GM12878 (cell line): ENCODE data around the gene FOXK1. TPM values are rescaled to one million over a fixed set of nuclear protein-coding genes. Genes with fewer than 3 reads are reported as not detected.

Experiments
- ATAC-seq: fragments of 200-7000 bp; cut with Tn5 transposase; 3 replicates; pipeline ENCODE4 v1.9.1; 2020; ENCODE audit warnings: mild to moderate bottlenecking, moderate library complexity
- BruUV-seq: library from RNA; stranded (reverse); fragments of 400-500 nt; replicated peaks from 2 replicates; lab custom pipeline; 2021; lab: Mats Ljungman, UMichigan
- CTCF ChIA-PET: fragments of 300-600 bp; sonication (Branson Sonifier 250); formaldehyde crosslinking; extraction: SDS; loops from one replicate; lab custom pipeline; 2021; ENCODE audit warnings: inconsistent platforms; lab: Yijun Ruan, JAX
- POLR2A ChIA-PET: fragments of 350-600 bp; formaldehyde crosslinking; extraction: SDS; loops from one replicate; lab custom pipeline; 2021; ENCODE audit warnings: inconsistent platforms; lab: Charles Lee
- RAD21 ChIA-PET: fragments of 300-600 bp; sonication (Branson Sonifier 250); formaldehyde crosslinking; loops from one replicate; lab custom pipeline; 2023; ENCODE audit warnings: antibody characterized with exemption; ENCODE audit not compliant: unreplicated experiment; lab: Charles Lee
- SMC1A ChIA-PET: fragments of 300-600 bp; sonication (Branson Sonifier 250); formaldehyde crosslinking; loops from one replicate; lab custom pipeline; 2023; ENCODE audit not compliant: unreplicated experiment, uncharacterized antibody; lab: Charles Lee
- DNase-seq: peaks from one replicate; pipeline ENCODE4 v3.0.0-alpha.2; 2011; ENCODE audit warnings: low read depth, low spot score
- FAIRE-seq: peaks from 3 replicates; lab custom pipeline; 2011; peaks lifted over from hg19 to GRCh38; lab: Jason Lieb, UNC
- H2AFZ ChIP-seq: 2 replicates; pipeline ENCODE4 v1.6.0; 2011; ENCODE audit warnings: low read depth, low read length, control low read depth; ENCODE audit not compliant: control insufficient read depth
- H3K27ac ChIP-seq: 2 replicates; pipeline ENCODE4 v1.5.1; 2011; ENCODE audit warnings: control low read depth; ENCODE audit not compliant: control insufficient read depth, insufficient read depth
- H3K27me3 ChIP-seq, 2 experiments: replicated peaks in 1 of 2; 2 replicates each; pipeline versions ENCODE4 v1.6.0 to v1.6.1; 2011; ENCODE audit warnings: low read length in 1 of 2; ENCODE audit not compliant: control insufficient read depth in 2 of 2, insufficient read depth in 2 of 2
- H3K36me3 ChIP-seq, 2 experiments: 2 replicates each; pipeline ENCODE4 v1.5.1; 2011; ENCODE audit warnings: low read length in 1 of 2; ENCODE audit not compliant: control insufficient read depth in 2 of 2, insufficient read depth in 2 of 2
- H3K4me1 ChIP-seq: 2 replicates; pipeline ENCODE4 v1.6.1; 2011; ENCODE audit warnings: mild to moderate bottlenecking, low read length, moderate library complexity, mixed read lengths; ENCODE audit not compliant: control insufficient read depth, insufficient read depth
- H3K4me2 ChIP-seq: 2 replicates; pipeline ENCODE4 v1.6.0; 2011; ENCODE audit warnings: control low read depth; ENCODE audit not compliant: control insufficient read depth, insufficient read depth
- H3K4me3 ChIP-seq: fragments of 200-600 bp; sonication (generic); 2 replicates; pipeline ENCODE4 v1.5.1; 2016
- H3K79me2 ChIP-seq: 2 replicates; pipeline ENCODE4 v1.6.0; 2011; ENCODE audit warnings: low read length; ENCODE audit not compliant: control insufficient read depth, insufficient read depth
- H3K9ac ChIP-seq: 2 replicates; pipeline ENCODE4 v1.8.0; 2011; ENCODE audit warnings: low read length, control low read depth, mixed read lengths; ENCODE audit not compliant: control insufficient read depth, insufficient read depth
- H3K9me3 ChIP-seq: replicated peaks from 3 replicates; pipeline ENCODE4 v1.5.1; 2011; ENCODE audit warnings: mild to moderate bottlenecking, low read length; ENCODE audit not compliant: control insufficient read depth, insufficient read depth
- H4K20me1 ChIP-seq: 2 replicates; pipeline ENCODE4 v1.6.0; 2011; ENCODE audit not compliant: control insufficient read depth, insufficient read depth
- CREB1 ChIP-seq: IDR thresholded peaks from 2 replicates; pipeline ENCODE4 v1.6.1; 2012; ENCODE audit warnings: low read depth, mild to moderate bottlenecking, inconsistent platforms
- EGR1 ChIP-seq, 2 experiments: IDR thresholded peaks; 1 replicate in 1 of 2; 2 replicates in 1 of 2; pipeline ENCODE4 v1.6.1; 2011 to 2012; ENCODE audit warnings: low read depth in 2 of 2, low read length in 2 of 2, borderline replicate concordance in 1 of 2, mild to moderate bottlenecking in 1 of 2, moderate library complexity in 1 of 2
- ELK1 ChIP-seq: IDR thresholded peaks from 2 replicates; pipeline ENCODE4 v1.6.1; 2012; ENCODE audit warnings: low read depth, low read length, improper control_type of control experiment
- HDGF ChIP-seq: fragments of 450-650 bp; IDR thresholded peaks from 2 replicates; pipeline ENCODE4 v1.6.1; 2016; ENCODE audit warnings: antibody characterized with exemption
- PKNOX1 ChIP-seq: fragments of 450-650 bp; IDR thresholded peaks from 2 replicates; pipeline ENCODE4 v1.6.1; 2016; ENCODE audit warnings: mild to moderate bottlenecking
- RAD51 ChIP-seq: fragments of 450-650 bp; IDR thresholded peaks from 2 replicates; pipeline ENCODE4 v1.6.1; 2016; ENCODE audit warnings: moderate library complexity, mild to moderate bottlenecking, inconsistent platforms
- RBBP5 ChIP-seq: fragments of 200-600 bp; sonication (generic); conservative IDR thresholded peaks from 2 replicates; pipeline ENCODE4 v1.6.1; 2016
- RELA ChIP-seq: fragments of 450-650 bp; IDR thresholded peaks from 2 replicates; pipeline ENCODE4 v1.8.0; 2014; ENCODE audit warnings: borderline replicate concordance; ENCODE audit not compliant: partially characterized antibody
- ZNF687 ChIP-seq: fragments of 450-650 bp; IDR thresholded peaks from 2 replicates; pipeline ENCODE4 v1.6.1; 2017; ENCODE audit warnings: mild to moderate bottlenecking, moderate library complexity
- WGBS: methylation state at CpG from one replicate; pipeline ENCODE4 v1.1.6; 2016; ENCODE audit warnings: low lambda C conversion rate; ENCODE audit not compliant: insufficient replicate concordance, insufficient coverage; ENCODE audit errors: missing lambda C conversion rate; 5-methylcytosine and 5-hydroxymethylcytosine counted together
- in situ Hi-C: fragments of 300-500 bp; cut with MboI; formaldehyde crosslinking; loops from 9 replicates; pipeline ENCODE4 v1.14.3; 2018; ENCODE audit warnings: mixed read lengths
- intact Hi-C: fragments of 100-400 bp; cut with micrococcal nuclease; formaldehyde crosslinking; loops from one replicate; pipeline ENCODE4 v1.14.2; 2022; ENCODE audit not compliant: unreplicated experiment
- polyA plus RNA-seq, 11 experiments: library from polyadenylated mRNA; depleted of rRNA in 4 of 11; unstranded in 6 of 11; stranded (reverse) in 5 of 11; fragments of >200 nt; fragmentation: Nextera tagmentation in 4 of 11; fragmentation: Illumina TruSeq in 1 of 11; extraction: Ambion mirVana in 4 of 11; extraction: Trizol in 1 of 11; gene quantifications; 1 replicate in 1 of 11; 2 replicates in 10 of 11; pipeline versions ENCODE4 v1.2.1 to v1.2.3, GENCODE V29; 2011 to 2016; ENCODE audit warnings: inconsistent platforms in 2 of 11, missing spikeins in 2 of 11, low read depth in 1 of 11
- total RNA-seq, 4 experiments: library from RNA; depleted of rRNA in 3 of 4; stranded (reverse); fragments of >200 nt in 3 of 4; fragmentation: Illumina TruSeq in 1 of 4; extraction: Trizol in 1 of 4; gene quantifications; 2 replicates each; pipeline versions ENCODE4 v1.2.1 to v1.2.3, GENCODE V29; 2013 to 2021
- TF ChIP-seq, protein P1 (sequence below): IDR thresholded peaks from 2 replicates; pipeline ENCODE4 v1.6.1; 2012; ENCODE audit warnings: low read depth, low read length, improper control_type of control experiment
- TF ChIP-seq, protein P2 (sequence below): fragments of 450-650 bp; IDR thresholded peaks from 2 replicates; pipeline ENCODE4 v1.6.1; 2017; ENCODE audit warnings: mild to moderate bottlenecking

FOXK1 gene
- total and polyA plus RNA-seq, 10 of the 15 experiments (the other 5 are each of a cell fraction or from before 2014, with no cell fraction given): 0.24 to 31.8 (median 4.5) TPM

DNA sequence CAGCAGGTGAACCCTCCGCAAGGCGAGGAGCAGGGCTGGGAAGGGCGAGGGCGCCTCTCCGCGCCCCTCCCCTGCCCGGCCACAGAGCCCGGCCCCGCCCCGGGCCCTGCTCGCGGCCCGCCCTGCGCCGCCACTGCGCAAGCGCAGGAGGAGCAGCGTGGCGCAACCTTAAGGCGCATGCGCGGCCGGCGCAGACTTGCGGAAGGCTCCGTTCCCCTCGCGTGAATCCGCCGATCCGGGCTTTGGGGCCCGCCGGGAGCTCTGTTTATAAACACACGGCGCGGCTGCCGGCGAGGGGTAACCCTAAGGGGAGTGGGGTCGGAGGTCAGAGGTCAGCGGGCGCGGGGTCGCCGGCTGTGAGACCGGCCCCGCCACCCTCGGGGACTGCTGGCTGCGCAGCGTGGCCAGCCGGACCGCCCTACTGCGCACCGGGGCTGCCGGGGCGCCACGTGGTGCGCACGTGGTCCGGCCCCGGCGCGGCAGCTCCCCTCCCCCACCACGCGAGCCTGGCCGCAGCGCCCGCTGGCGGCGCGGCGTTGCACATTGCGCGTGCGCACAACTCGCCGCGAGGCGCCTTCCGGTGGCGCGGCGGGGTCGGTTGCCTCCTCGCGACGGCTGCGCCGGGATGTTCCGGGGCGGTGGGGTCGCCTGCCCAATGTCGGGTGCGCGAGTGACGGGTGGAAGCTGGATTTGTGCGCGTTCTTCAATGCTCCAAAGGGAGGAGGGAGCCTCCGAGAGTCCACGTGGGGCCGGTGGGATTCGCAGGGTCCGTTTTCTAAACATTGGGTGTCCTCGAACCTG lies 40.2 kb upstream of the FOXK1 start:
- Histone ChIP-seq H4K20me1 (no peaks in the 10 kb centered on the region), H3K9ac (peak overlapping the region; percentile 87), H2AFZ (peak overlapping the region; percentile 97), H3K36me3 (no peaks in the 10 kb centered on the region), H3K4me3 (peak overlapping the region; percentile 90), H3K27me3 (no peaks in the 10 kb centered on the region), H3K9me3 (no peaks in the 10 kb centered on the region; the same call in 2 of the 3 replicates), H3K27ac (peak overlapping the region; percentile 80), H3K4me2 (peak overlapping the region; percentile 90), H3K4me1 (0 out of 2 replicates have a peak, but pooled peaks cover 3% of the 10 kb centered on the region), H3K79me2 (peaks cover 3% of the 10 kb centered on the region; the same call in 1 of the 2 replicates)
- CTCF ChIA-PET: interaction anchor here (0.6 to 2.0 kb wide), 10 partner anchors 10 to 136 kb away, joined by 3 to 6 read pairs (median 4); partner anchors contain the start of genes AP5Z1 and FOXK1
- peak; percentile 65 for DNase-seq
- POLR2A ChIA-PET: interaction anchor here (0.6 to 2.9 kb wide), 5 partner anchors 41 to 427 kb away, joined by 3 to 24 read pairs (median 4); partner anchors contain the start of genes AP5Z1 and FOXK1
- in situ Hi-C loops: no loop called here
- under 1% methylated on average over 86 of the region's 103 CpGs for WGBS
- peak; percentile 23 for FAIRE-seq
- peak; percentile 97 for ATAC-seq
- RAD21 ChIA-PET: interaction anchor here (1.0 to 1.5 kb wide), 4 partner anchors 41 to 133 kb away, joined by 3 to 14 read pairs (median 4); partner anchors contain the start of genes AP5Z1 and FOXK1
- SMC1A ChIA-PET: interaction anchor here (0.6 to 1.2 kb wide), 5 partner anchors 41 to 298 kb away, joined by 3 to 4 read pairs (median 4); no protein-coding TSS in a partner anchor
- intact Hi-C loops: loop anchor here (1.0 kb wide), 1 partner anchor 40 kb away; the partner anchor contains the start of gene FOXK1
- BruUV-seq: no TSS peak
- TF ChIP-seq, protein P1, sequence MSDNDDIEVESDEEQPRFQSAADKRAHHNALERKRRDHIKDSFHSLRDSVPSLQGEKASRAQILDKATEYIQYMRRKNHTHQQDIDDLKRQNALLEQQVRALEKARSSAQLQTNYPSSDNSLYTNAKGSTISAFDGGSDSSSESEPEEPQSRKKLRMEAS: peak; percentile 100
- TF ChIP-seq ZNF687 (peak; percentile 97), CREB1 (peak; percentile 18; the same call in 1 of the 2 replicates), ELK1 (no peak), HDGF (no peak), RBBP5 (no peak), RAD51 (peak; percentile 47; the same call in 1 of the 2 replicates), EGR1 (IDR thresholded peaks at IDR 0.05; ENCODE audit: borderline replicate concordance in 1 of 2, low read depth in 2 of 2, low read length in 2 of 2) (peak; percentile 37 to 41; a peak in 2 of 3 replicates), PKNOX1 (no peak), RELA (peak; percentile 93)
- TF ChIP-seq, protein P2, sequence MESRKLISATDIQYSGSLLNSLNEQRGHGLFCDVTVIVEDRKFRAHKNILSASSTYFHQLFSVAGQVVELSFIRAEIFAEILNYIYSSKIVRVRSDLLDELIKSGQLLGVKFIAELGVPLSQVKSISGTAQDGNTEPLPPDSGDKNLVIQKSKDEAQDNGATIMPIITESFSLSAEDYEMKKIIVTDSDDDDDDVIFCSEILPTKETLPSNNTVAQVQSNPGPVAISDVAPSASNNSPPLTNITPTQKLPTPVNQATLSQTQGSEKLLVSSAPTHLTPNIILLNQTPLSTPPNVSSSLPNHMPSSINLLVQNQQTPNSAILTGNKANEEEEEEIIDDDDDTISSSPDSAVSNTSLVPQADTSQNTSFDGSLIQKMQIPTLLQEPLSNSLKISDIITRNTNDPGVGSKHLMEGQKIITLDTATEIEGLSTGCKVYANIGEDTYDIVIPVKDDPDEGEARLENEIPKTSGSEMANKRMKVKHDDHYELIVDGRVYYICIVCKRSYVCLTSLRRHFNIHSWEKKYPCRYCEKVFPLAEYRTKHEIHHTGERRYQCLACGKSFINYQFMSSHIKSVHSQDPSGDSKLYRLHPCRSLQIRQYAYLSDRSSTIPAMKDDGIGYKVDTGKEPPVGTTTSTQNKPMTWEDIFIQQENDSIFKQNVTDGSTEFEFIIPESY: no peak; the same call in 1 of the 2 replicates
